HG03097 (cell line): Measurements from ENCODE around the gene KLC3.

Experiments
- ATAC-seq: cut with Tn5 transposase; IDR thresholded peaks from one replicate; pipeline ENCODE4 v1.9.1; 2021; ENCODE audit not compliant: unreplicated experiment, low FRiP score

KLC3 gene

GRCh38 chr19:45347570-45348366, 7.2 kb downstream of the KLC3 start:
- ATAC-seq, result no peak

GRCh38 chr19:45348367-45349125, 8.0 kb downstream of the KLC3 start:
- ATAC-seq, result no peak

- ATAC-seq, result no peak
Observed at GRCh38 chr19:45349126-45349415, 8.5 kb downstream of the KLC3 start.

- ATAC-seq, result no peak
Observed at GRCh38 chr19:45349430-45349941, 8.9 kb downstream of the KLC3 start.

GRCh38 chr19:45350477-45351058, 10.0 kb downstream of the KLC3 start:
- ATAC-seq, result no peak

- ATAC-seq, result no peak
Observed at GRCh38 chr19:45351401-45351952, 10.9 kb downstream of the KLC3 start.

GRCh38 chr19:45352062-45352461, 11.5 kb downstream of the KLC3 start:
- ATAC-seq, result no peak

GRCh38 chr19:45352471-45352870, 11.9 kb downstream of the KLC3 start:
- ATAC-seq, result no peak

- ATAC-seq, result no peak
Observed at GRCh38 chr19:45352914-45353796, 12.6 kb downstream of the KLC3 start.

- no peak for ATAC-seq
Observed at GRCh38 chr19:45354241-45354842, 13.8 kb downstream of the KLC3 start.

- no peak for ATAC-seq
Observed at GRCh38 chr19:45355402-45355801, 14.9 kb downstream of the KLC3 start.

- ATAC-seq, result no peak
Observed at GRCh38 chr19:45355910-45356309, 15.4 kb downstream of the KLC3 start.

- ATAC-seq, result no peak
Observed at GRCh38 chr19:45356760-45357444, 16.4 kb downstream of the KLC3 start.

GRCh38 chr19:45357445-45357783, 16.9 kb downstream of the KLC3 start:
- no peak for ATAC-seq

GRCh38 chr19:45358213-45358792, 17.8 kb downstream of the KLC3 start:
- no peak for ATAC-seq

- no peak for ATAC-seq
Observed at GRCh38 chr19:45361608-45362007, 21.1 kb downstream of the KLC3 start.

GRCh38 chr19:45362291-45362690, 21.7 kb downstream of the KLC3 start:
- ATAC-seq, result no peak

GRCh38 chr19:45363861-45364459, 23.4 kb downstream of the KLC3 start:
- ATAC-seq, result no peak

- ATAC-seq, result no peak
Observed at GRCh38 chr19:45364696-45365095, 24.1 kb downstream of the KLC3 start.
